Kidney (tissue), 14 donors: Measurements from ENCODE around the gene AJUBA. TPM values are rescaled to one million over a fixed set of nuclear protein-coding genes. Genes with fewer than 3 reads are reported as not detected.
A peak's percentile ranks its signal among the peaks of the same experiment; 100 is the strongest.

Experiments
- DNase-seq, 5 donors: peaks; one replicate each; pipeline ENCODE4 v3.0.0-alpha.2; 2013 to 2020
- FAIRE-seq: peaks from 2 replicates; lab custom pipeline; 2012; peaks lifted over from hg19 to GRCh38; lab: Jason Lieb, UNC
- H3K27ac ChIP-seq, 2 donors: one replicate each; pipeline ENCODE4 v1.7.0; 2013; ENCODE audit warnings: low read depth in 2 of 2, low read length in 2 of 2, inconsistent platforms in 1 of 2
- H3K27me3 ChIP-seq: one replicate; pipeline ENCODE4 v1.7.1; 2013; ENCODE audit warnings: low read length, inconsistent platforms; ENCODE audit not compliant: control insufficient read depth, insufficient read depth
- H3K36me3 ChIP-seq, 3 donors: one replicate each; pipeline versions ENCODE4 v1.7.0 to v1.7.1; 2013; ENCODE audit warnings: low read length in 3 of 3, control low read depth in 1 of 3, inconsistent platforms in 1 of 3; ENCODE audit not compliant: insufficient read depth in 3 of 3, control insufficient read depth in 2 of 3
- H3K4me1 ChIP-seq, 3 donors: one replicate each; pipeline versions ENCODE4 v1.7.0 to v1.7.1; 2013; ENCODE audit warnings: low read length in 3 of 3, inconsistent platforms in 1 of 3, low read depth in 1 of 3; ENCODE audit not compliant: control insufficient read depth in 2 of 3, insufficient read depth in 2 of 3
- H3K4me3 ChIP-seq, 3 donors: one replicate each; pipeline versions ENCODE4 v1.7.0 to v1.8.1; 2013; ENCODE audit warnings: low read length in 3 of 3, control low read depth in 1 of 3, inconsistent platforms in 1 of 3
- H3K9ac ChIP-seq, 3 donors: one replicate each; pipeline versions ENCODE4 v1.7.0 to v1.7.1; 2013; ENCODE audit warnings: low read length in 3 of 3, control low read depth in 1 of 3, inconsistent platforms in 1 of 3
- H3K9me3 ChIP-seq, 3 donors: one replicate each; pipeline versions ENCODE4 v1.7.0 to v1.7.1; 2013; ENCODE audit warnings: low read length in 3 of 3, control low read depth in 1 of 3, inconsistent platforms in 1 of 3; ENCODE audit not compliant: control insufficient read depth in 2 of 3, insufficient read depth in 1 of 3
- intact Hi-C: fragments of 100-400 bp; cut with DNase I; formaldehyde crosslinking; loops from one replicate; pipeline ENCODE4 v1.11.1; 2022
- polyA plus RNA-seq: library from polyadenylated mRNA; stranded (reverse); fragments of 350-450 nt; fragmentation: Illumina TruSeq; extraction: RNeasy Lipid Tissue Mini Kit (QIAGEN cat#74804); gene quantifications from one replicate; pipeline ENCODE4 v1.2.3, GENCODE V29; 2014; ENCODE audit warnings: low read depth, low replicate concordance; ENCODE audit not compliant: insufficient read depth
- total RNA-seq: library from RNA; stranded (reverse); fragmentation: NEBNext Ultra II Directional; extraction: Animal tissue kit (Norgen Biotek cat#: 25700); gene quantifications from one replicate; pipeline ENCODE4 v1.2.1, GENCODE V29; 2021
- TF ChIP-seq, protein P1 (sequence below): IDR thresholded peaks from 3 replicates; pipeline ENCODE4 v1.5.1; 2012; ENCODE audit warnings: mild to moderate bottlenecking, moderate library complexity, borderline replicate concordance; ENCODE audit not compliant: insufficient read depth; ENCODE audit errors: extremely low read depth
- donor health status: control.
- donor health status: control.
- donor health status: control.
- donor health status: control.
- donor health status: control.
- donor health status: DM: yes; HTN: yes; CAD: no.
- donor health status: Normal renal cell carcinoma (clear cell type).

The AJUBA gene
- total and polyA plus RNA-seq, 2 donors from 2014 or later, result 14.6 to 28.5 TPM

DNA sequence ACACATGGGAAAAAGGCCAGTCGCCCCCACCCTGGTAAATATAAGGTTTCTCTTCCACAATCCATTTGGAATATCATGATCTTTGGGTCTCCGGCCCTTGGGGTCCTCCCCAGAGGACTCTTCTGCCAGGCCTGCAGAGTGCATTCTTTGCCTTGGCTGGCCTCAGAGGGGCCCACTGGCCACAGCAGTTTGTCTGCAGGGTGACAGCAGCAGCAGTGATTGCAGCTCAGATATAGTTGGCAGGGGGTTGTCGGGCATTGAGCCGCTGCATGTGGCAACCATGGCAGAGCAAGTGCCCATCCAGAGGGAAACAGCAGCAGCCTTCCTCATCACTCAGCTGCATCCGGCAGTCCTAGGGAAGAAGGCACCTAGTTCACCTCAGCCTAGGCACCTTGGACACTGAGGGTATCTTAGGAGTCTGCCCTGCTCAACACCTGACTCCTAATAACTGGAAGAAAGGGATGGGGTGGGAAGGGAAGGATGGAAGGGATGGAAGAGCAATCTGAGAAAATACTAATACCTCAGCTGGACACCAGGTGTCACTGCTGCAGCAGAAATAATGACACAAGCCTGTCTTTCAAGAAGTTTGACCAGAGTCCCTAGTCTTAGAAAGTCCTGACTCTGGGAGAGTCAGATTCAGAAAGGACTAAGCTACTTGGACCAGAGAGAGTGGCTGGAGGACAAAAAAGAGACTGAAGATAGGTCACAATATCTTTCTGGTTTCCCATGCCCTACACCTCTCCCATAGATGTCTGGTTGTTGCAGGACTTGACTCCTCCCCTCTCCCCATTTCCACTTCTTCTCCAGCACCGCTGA is 8.9 kb downstream of the AJUBA start:
- TF ChIP-seq, protein P1, sequence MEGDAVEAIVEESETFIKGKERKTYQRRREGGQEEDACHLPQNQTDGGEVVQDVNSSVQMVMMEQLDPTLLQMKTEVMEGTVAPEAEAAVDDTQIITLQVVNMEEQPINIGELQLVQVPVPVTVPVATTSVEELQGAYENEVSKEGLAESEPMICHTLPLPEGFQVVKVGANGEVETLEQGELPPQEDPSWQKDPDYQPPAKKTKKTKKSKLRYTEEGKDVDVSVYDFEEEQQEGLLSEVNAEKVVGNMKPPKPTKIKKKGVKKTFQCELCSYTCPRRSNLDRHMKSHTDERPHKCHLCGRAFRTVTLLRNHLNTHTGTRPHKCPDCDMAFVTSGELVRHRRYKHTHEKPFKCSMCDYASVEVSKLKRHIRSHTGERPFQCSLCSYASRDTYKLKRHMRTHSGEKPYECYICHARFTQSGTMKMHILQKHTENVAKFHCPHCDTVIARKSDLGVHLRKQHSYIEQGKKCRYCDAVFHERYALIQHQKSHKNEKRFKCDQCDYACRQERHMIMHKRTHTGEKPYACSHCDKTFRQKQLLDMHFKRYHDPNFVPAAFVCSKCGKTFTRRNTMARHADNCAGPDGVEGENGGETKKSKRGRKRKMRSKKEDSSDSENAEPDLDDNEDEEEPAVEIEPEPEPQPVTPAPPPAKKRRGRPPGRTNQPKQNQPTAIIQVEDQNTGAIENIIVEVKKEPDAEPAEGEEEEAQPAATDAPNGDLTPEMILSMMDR, result peak; percentile 72
- H3K9me3 ChIP-seq, result no peaks in the 10 kb centered on the region

DNA sequence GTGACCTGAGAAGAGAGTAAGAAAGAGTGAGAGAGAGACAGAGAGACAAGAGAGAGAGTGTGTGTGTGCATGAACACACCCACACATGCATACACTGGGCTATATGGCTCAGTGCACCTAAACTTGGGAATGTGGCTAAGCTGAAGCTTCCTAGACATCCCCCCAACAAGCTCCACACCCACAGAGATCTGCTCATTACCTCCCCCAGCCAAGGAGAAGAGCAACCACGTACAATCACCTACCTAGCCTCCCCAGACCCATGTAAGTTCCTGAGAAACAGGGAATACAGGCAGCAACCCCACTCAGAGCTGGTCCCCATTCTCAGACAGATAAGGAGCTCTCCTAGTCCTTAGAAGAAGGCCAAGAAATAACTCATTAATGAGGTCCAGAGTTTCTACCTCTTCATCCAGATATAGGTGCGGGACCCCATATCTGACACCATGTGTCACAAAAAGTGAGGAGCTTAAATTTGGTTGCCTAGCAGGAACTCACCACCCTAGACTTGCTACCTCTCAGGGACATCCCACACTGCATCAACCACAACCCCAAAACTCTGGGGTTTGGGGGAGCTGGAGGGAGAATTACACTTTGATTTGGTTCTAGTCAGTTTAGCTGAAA is 9.9 kb downstream of the AJUBA start:
- no peak overlapping the region for H3K9ac ChIP-seq
- intact Hi-C loops, result no loop called here
- H3K9me3 ChIP-seq, result no peaks in the 10 kb centered on the region
- H3K27me3 ChIP-seq, result no peaks in the 10 kb centered on the region
- no peak for FAIRE-seq
- DNase-seq, result peak in 1 of 5 donors; percentile 21
- H3K4me1 ChIP-seq, result peaks cover 5 to 23% (median 20%) of the 10 kb centered on the region in 3 donors
- TF ChIP-seq, protein P1, result no peak
- peaks cover 8 to 22% (median 9%) of the 10 kb centered on the region in 3 donors for H3K36me3 ChIP-seq
- no peak overlapping the region for H3K4me3 ChIP-seq
- no peak overlapping the region for H3K27ac ChIP-seq

More for the DNA sequence above, 8.9 kb downstream of the AJUBA start:
- Histone ChIP-seq H3K4me1 (peaks cover 10 to 29% (median 27%) of the 10 kb centered on the region in 3 donors), H3K4me3 (no peak overlapping the region), H3K36me3 (peaks cover 8 to 26% (median 9%) of the 10 kb centered on the region in 3 donors), H3K9ac (no peak overlapping the region), H3K27me3 (no peaks in the 10 kb centered on the region), H3K27ac (no peak overlapping the region)
- DNase-seq (peak in 4 of 5 donors; percentile 58 to 83 (median 70)), FAIRE-seq (no peak)
- intact Hi-C loops, result no loop called here

DNA sequence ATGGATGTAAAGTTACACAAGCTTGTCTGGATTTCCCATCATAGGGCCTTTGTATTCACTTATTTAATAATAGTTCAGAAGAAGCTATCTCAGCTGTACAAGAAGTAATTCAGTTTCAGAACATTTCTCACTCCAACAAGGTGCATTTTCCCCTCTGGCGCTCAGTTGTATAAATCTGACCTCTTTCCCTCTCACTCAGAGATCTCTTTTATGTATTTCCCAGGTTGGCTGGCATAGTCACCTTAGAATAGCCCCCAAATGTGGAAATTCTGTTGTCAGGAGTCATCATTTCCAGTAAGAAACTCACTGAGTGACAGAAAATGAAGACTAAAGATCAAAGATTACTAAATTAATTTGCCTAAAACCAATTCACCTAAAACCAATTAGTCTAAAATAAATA is 11.2 kb downstream of the AJUBA start:
- Histone ChIP-seq H3K9ac (no peak overlapping the region), H3K4me1 (peaks cover 0 to 12% (median 7%) of the 10 kb centered on the region in 3 donors), H3K36me3 (peaks cover 8 to 22% (median 9%) of the 10 kb centered on the region in 3 donors), H3K27ac (no peak overlapping the region), H3K27me3 (no peaks in the 10 kb centered on the region), H3K9me3 (no peaks in the 10 kb centered on the region), H3K4me3 (no peak overlapping the region)
- intact Hi-C loops, result no loop called here
- TF ChIP-seq, protein P1, result no peak
- no peak for FAIRE-seq
- DNase-seq, result peak in 1 of 5 donors; percentile 2
